Measurements from ENCODE around the gene ALKBH5. TPM values are rescaled to one million over a fixed set of nuclear protein-coding genes. Genes with fewer than 3 reads are reported as not detected.

Gene ALKBH5
- total RNA-seq, 1 experiment from 2014 or later, result 94.5 TPM

GRCh38 chr17:18157354-18157985 is 26.2 kb upstream of the ALKBH5 start:
- Histone ChIP-seq H3K4me1 (ENCODE audit: control insufficient read depth, insufficient read depth, low read length) (no peaks in the 10 kb centered on the region), H3K4me3 (ENCODE audit: low read depth in 2 of 2, low read length in 2 of 2) (no peak overlapping the region), H3K27me3 (ENCODE audit: control insufficient read depth, insufficient read depth, low read length) (no peaks in the 10 kb centered on the region), H3K36me3 (ENCODE audit: control insufficient read depth, insufficient read depth, low read length) (no peaks in the 10 kb centered on the region), H3K27ac (ENCODE audit: low read length) (no peak overlapping the region), H3K9me3 (ENCODE audit: control insufficient read depth, insufficient read depth, low read depth, low read length) (no peaks in the 10 kb centered on the region)
- CTCF ChIA-PET, result no interaction called here
- intact Hi-C loops (cut with micrococcal nuclease; ENCODE audit: unreplicated experiment), result no loop called here
- BruUV-seq (replicated peaks), result no TSS peak
- in situ Hi-C loops (cut with HindIII; ENCODE audit: low pct_unique_long_range_greater_than_20kb, low sequenced_read_pairs), result no loop called here
- POLR2A ChIA-PET, result no interaction called here
- no peak for ATAC-seq
- no peak for DNase-seq (ENCODE audit: low read depth, low spot score)
- no peak for TF ChIP-seq CTCF (IDR thresholded peaks at IDR 0.05)
- no peak for TF ChIP-seq TCF7L2 (IDR thresholded peaks at IDR 0.05; ENCODE audit: low read depth, low read length)
- no peak for TF ChIP-seq REST (IDR thresholded peaks at IDR 0.05; ENCODE audit: insufficient read depth in 1 of 2, low read depth in 2 of 2, low read length in 1 of 2)
- TF ChIP-seq POLR2AphosphoS5 (IDR thresholded peaks at IDR 0.05; ENCODE audit: low read depth, low read length), result no peak
- TF ChIP-seq SIN3A (IDR thresholded peaks at IDR 0.05; ENCODE audit: borderline replicate concordance, insufficient read depth, low read depth, low read length), result no peak

- DNase-seq (ENCODE audit: low read depth, low spot score) (no peak), ATAC-seq (peak; percentile 28; the same call in 1 of the 2 replicates)
- Histone ChIP-seq H3K27ac (ENCODE audit: low read length) (no peak overlapping the region), H3K27me3 (ENCODE audit: control insufficient read depth, insufficient read depth, low read length) (no peaks in the 10 kb centered on the region), H3K9me3 (ENCODE audit: control insufficient read depth, insufficient read depth, low read depth, low read length) (no peaks in the 10 kb centered on the region), H3K36me3 (ENCODE audit: control insufficient read depth, insufficient read depth, low read length) (no peaks in the 10 kb centered on the region), H3K4me3 (ENCODE audit: low read depth in 2 of 2, low read length in 2 of 2) (peak overlapping the region in 1 of 2 experiments; percentile 40; a peak in 2 of 4 replicates), H3K4me1 (ENCODE audit: control insufficient read depth, insufficient read depth, low read length) (no peaks in the 10 kb centered on the region)
- BruUV-seq (replicated peaks), result no TSS peak
- in situ Hi-C loops (cut with HindIII; ENCODE audit: low pct_unique_long_range_greater_than_20kb, low sequenced_read_pairs), result no loop called here
- ChIA-PET CTCF (no interaction called here), POLR2A (no interaction called here)
- intact Hi-C loops (cut with micrococcal nuclease; ENCODE audit: unreplicated experiment), result no loop called here
- no peak for TF ChIP-seq REST (IDR thresholded peaks at IDR 0.05; ENCODE audit: insufficient read depth in 1 of 2, low read depth in 2 of 2, low read length in 1 of 2)
- TF ChIP-seq TCF7L2 (IDR thresholded peaks at IDR 0.05; ENCODE audit: low read depth, low read length), result no peak
- no peak for TF ChIP-seq CTCF (IDR thresholded peaks at IDR 0.05)
- TF ChIP-seq POLR2AphosphoS5 (IDR thresholded peaks at IDR 0.05; ENCODE audit: low read depth, low read length), result no peak
- TF ChIP-seq SIN3A (IDR thresholded peaks at IDR 0.05; ENCODE audit: borderline replicate concordance, insufficient read depth, low read depth, low read length), result no peak
These were observed 25.5 kb upstream of the ALKBH5 start for GRCh38 chr17:18158022-18158600.
